PC-3 (cell line): ENCODE measurements around the gene PGAM1. TPM values are rescaled to one million over a fixed set of nuclear protein-coding genes. Genes with fewer than 3 reads are reported as not detected.

Experiments
- ATAC-seq: fragments of 200-7000 bp; cut with Tn5 transposase; 2 replicates; pipeline ENCODE4 v1.9.1; 2020; ENCODE audit warnings: mild to moderate bottlenecking, moderate library complexity
- BruUV-seq: library from RNA; stranded (reverse); fragments of 400-500 nt; replicated peaks from 2 replicates; lab custom pipeline; 2021; lab: Mats Ljungman, UMichigan
- CTCF ChIA-PET: fragments of 300-600 bp; sonication (Branson Sonifier 250); formaldehyde crosslinking; loops from one replicate; lab custom pipeline; 2022; ENCODE audit warnings: antibody characterized with exemption; lab: Charles Lee
- POLR2A ChIA-PET: fragments of 300-600 bp; sonication (Branson Sonifier 250); formaldehyde crosslinking; loops from one replicate; lab custom pipeline; 2022; ENCODE audit warnings: antibody characterized with exemption; ENCODE audit not compliant: unreplicated experiment; lab: Charles Lee
- DNase-seq: peaks from one replicate; pipeline ENCODE4 v3.0.0-alpha.2; 2015
- H2AFZ ChIP-seq: fragments of 300-600 bp; sonication (generic); 2 replicates; pipeline ENCODE4 v1.6.0; 2016; ENCODE audit warnings: antibody characterized with exemption, low read length
- H3F3A ChIP-seq: fragments of 300-600 bp; sonication (generic); one replicate; pipeline ENCODE4 v1.6.0; 2017; ENCODE audit warnings: antibody characterized with exemption, low read length, control low read depth, mild to moderate bottlenecking; ENCODE audit not compliant: unreplicated experiment
- H3K27ac ChIP-seq: fragments of 300-600 bp; sonication (generic); 2 replicates; pipeline ENCODE4 v1.5.1; 2016; ENCODE audit warnings: mild to moderate bottlenecking, low read length
- H3K27me3 ChIP-seq: fragments of 300-600 bp; sonication (generic); 2 replicates; pipeline ENCODE4 v1.6.1; 2016; ENCODE audit warnings: low read length, mixed read lengths
- H3K36me3 ChIP-seq: fragments of 300-600 bp; sonication (generic); 2 replicates; pipeline ENCODE4 v1.6.1; 2016; ENCODE audit warnings: low read depth, mixed run types, low read length, mixed read lengths
- H3K4me1 ChIP-seq: fragments of 300-600 bp; sonication (generic); 2 replicates; pipeline ENCODE4 v1.5.1; 2016; ENCODE audit warnings: low read length; ENCODE audit not compliant: insufficient read depth
- H3K4me2 ChIP-seq: fragments of 300-600 bp; sonication (generic); 2 replicates; pipeline ENCODE4 v1.6.0; 2016; ENCODE audit warnings: low read length
- H3K4me3 ChIP-seq: fragments of 300-600 bp; sonication (generic); 2 replicates; pipeline ENCODE4 v1.5.1; 2016; ENCODE audit warnings: mild to moderate bottlenecking, low read length, mixed read lengths
- H3K79me2 ChIP-seq: fragments of 300-600 bp; sonication (generic); 2 replicates; pipeline ENCODE4 v1.6.1; 2017; ENCODE audit warnings: low read length, mixed read lengths
- H3K9ac ChIP-seq: fragments of 300-600 bp; sonication (generic); 2 replicates; pipeline ENCODE4 v1.6.0; 2016; ENCODE audit warnings: mild to moderate bottlenecking, low read length
- H3K9me2 ChIP-seq: fragments of 300-600 bp; sonication (generic); replicated peaks from 2 replicates; pipeline ENCODE4 v1.6.1; 2016; ENCODE audit warnings: mixed run types, low read length, mixed read lengths
- H3K9me3 ChIP-seq: fragments of 300-600 bp; sonication (generic); 2 replicates; pipeline ENCODE4 v1.6.1; 2016; ENCODE audit warnings: low read length, mixed read lengths
- H4K20me1 ChIP-seq: fragments of 300-600 bp; sonication (generic); 2 replicates; pipeline ENCODE4 v1.6.1; 2016; ENCODE audit warnings: low read length, mixed read lengths
- CTCF ChIP-seq: fragments of 300-600 bp; sonication (generic); conservative IDR thresholded peaks from 2 replicates; pipeline ENCODE4 v1.5.1; 2017; ENCODE audit warnings: antibody characterized with exemption, low read depth, mild to moderate bottlenecking, low read length
- EZH2 ChIP-seq: fragments of 300-600 bp; sonication (generic); IDR thresholded peaks from one replicate; pipeline ENCODE4 v1.6.1; 2017; ENCODE audit warnings: antibody characterized with exemption, mild to moderate bottlenecking, low read length; ENCODE audit not compliant: unreplicated experiment
- EZH2phosphoT487 ChIP-seq: fragments of 300-600 bp; sonication (generic); IDR thresholded peaks from 2 replicates; pipeline ENCODE4 v1.6.1; 2018; ENCODE audit warnings: mild to moderate bottlenecking, antibody characterized with exemption, low read length, borderline replicate concordance
- intact Hi-C: fragments of 100-400 bp; cut with micrococcal nuclease; formaldehyde crosslinking; loops from 2 replicates; pipeline ENCODE4 v1.9.0; 2023
- total RNA-seq: library from RNA; depleted of rRNA; stranded (reverse); fragments of >200 nt; gene quantifications from 2 replicates; pipeline ENCODE4 v1.2.3, GENCODE V29; 2014

Gene PGAM1
- total RNA-seq, 1 experiment from 2014 or later: 661 TPM

DNA sequence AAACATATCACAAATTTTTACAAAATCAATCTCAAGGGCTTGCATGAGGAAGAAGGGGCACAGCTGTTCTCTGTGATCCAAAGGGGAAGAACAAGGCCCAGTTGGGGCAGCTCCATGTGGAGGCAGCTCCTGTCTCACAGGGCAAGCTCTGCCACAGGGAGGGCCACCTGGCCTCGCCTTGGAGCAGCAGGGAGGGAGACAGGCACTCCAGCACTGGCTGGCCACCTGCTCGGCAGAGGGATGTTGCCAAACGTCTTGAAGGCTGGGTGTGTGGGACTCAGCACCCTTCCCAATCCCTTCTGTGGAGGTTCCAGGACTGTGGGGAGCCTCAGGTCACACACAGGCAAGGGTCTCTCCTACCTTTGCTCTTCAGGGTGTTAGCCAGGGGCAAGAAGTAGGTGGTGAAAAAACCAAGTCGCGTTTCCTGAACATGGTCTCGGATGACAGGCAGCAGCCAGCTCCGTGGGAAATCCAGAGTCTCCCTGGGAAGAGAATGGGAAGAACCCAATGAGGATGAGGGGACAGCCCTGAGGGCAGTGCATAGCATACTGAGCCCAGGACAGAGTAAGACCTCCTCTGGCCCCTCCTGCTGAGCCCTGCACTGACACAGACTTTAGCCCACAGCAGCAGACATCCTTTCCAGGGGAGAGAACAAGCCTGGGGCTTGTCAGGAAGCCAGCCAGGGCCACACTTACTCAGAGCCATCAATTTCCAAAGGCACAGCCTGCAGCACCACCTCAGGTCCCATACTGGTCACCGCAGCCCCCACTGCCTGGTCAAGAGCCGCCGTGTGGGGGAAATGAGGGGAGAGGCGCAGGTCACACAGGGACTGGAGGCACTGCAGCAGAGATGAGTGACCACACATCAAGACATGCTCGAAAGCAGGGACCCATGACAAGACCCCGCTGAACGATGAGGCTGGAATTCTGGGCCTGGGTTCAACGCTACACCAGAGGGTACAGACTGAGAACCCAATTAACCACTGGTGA lies 46.8 kb upstream of the PGAM1 start:
- H3K9me3 ChIP-seq: no peaks in the 10 kb centered on the region
- no TSS peak for BruUV-seq
- no peak overlapping the region for H3K4me2 ChIP-seq
- POLR2A ChIA-PET: no interaction called here
- no peak for TF ChIP-seq CTCF
- no peak for TF ChIP-seq EZH2
- no peaks in the 10 kb centered on the region for H4K20me1 ChIP-seq
- no peaks in the 10 kb centered on the region; the same call in 1 of the 2 replicates for H3K36me3 ChIP-seq
- H3K27me3 ChIP-seq: no peaks in the 10 kb centered on the region
- CTCF ChIA-PET: no interaction called here
- no peak overlapping the region for H3K27ac ChIP-seq
- intact Hi-C loops: no loop called here
- H3K79me2 ChIP-seq: no peaks in the 10 kb centered on the region
- no peak overlapping the region for H2AFZ ChIP-seq
- no peaks in the 10 kb centered on the region for H3K4me1 ChIP-seq
- H3K4me3 ChIP-seq: no peak overlapping the region
- no peaks in the 10 kb centered on the region for H3K9me2 ChIP-seq
- no peak for DNase-seq
- H3K9ac ChIP-seq: no peak overlapping the region
- no peaks in the 10 kb centered on the region for H3F3A ChIP-seq
- no peak for ATAC-seq

DNA sequence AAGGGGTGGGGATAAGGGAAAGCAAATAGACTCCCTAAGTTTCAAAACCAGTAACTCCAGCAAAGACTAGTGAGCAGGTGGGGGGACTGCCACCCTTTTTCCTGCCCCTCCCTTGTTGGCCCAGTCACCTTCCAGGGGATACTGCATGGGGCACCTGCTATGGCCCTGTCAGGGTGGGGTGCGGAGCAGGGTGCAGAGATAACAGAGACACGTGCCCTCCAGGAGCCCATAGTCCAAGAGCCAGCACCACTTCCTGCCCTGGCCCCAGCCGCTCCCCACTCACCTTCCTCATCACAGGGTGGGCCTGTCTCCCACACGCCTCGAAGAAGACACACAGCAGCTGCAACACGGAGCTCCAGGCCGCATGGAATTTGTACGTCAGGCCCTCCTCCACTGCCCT lies 45.5 kb upstream of the PGAM1 start:
- CTCF ChIA-PET: no interaction called here
- Histone ChIP-seq H4K20me1 (no peaks in the 10 kb centered on the region), H3K9me2 (no peaks in the 10 kb centered on the region), H3K36me3 (peaks cover 5% of the 10 kb centered on the region; the same call in 1 of the 2 replicates), H2AFZ (no peak overlapping the region), H3K27me3 (no peaks in the 10 kb centered on the region), H3K4me1 (no peaks in the 10 kb centered on the region), H3F3A (no peaks in the 10 kb centered on the region), H3K9ac (no peak overlapping the region), H3K27ac (no peak overlapping the region), H3K4me2 (no peak overlapping the region), H3K9me3 (no peaks in the 10 kb centered on the region), H3K79me2 (no peaks in the 10 kb centered on the region), H3K4me3 (no peak overlapping the region)
- intact Hi-C loops: no loop called here
- no peak for DNase-seq
- TF ChIP-seq CTCF (no peak), EZH2 (no peak), EZH2phosphoT487 (no peak)
- POLR2A ChIA-PET: no interaction called here
- no TSS peak for BruUV-seq
- ATAC-seq: no peak

DNA sequence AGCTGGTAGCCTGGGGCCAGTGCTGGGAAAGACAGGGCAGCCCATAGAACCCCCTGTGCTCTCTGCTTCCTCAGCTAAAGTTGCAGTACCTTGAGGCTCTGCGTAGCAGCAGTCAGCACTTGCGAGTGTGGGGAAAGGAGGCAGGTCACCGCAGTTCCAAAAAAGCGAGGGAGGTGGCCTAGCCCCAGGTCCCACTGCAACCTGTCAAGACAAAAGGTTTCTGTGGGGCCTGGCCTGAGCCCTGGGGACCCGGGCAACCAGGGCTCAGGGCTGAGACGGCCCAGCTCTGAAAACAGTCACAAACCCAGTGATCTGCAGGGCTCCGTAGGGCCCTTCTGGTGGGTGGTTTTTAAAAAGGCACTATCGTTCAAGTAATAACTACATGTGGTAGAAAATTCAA lies 44.4 kb upstream of the PGAM1 start:
- no peaks in the 10 kb centered on the region for H3K27me3 ChIP-seq
- BruUV-seq: no TSS peak
- H3F3A ChIP-seq: no peaks in the 10 kb centered on the region
- H3K4me2 ChIP-seq: no peak overlapping the region
- no peak overlapping the region for H3K9ac ChIP-seq
- H3K36me3 ChIP-seq: peaks cover 10% of the 10 kb centered on the region; the same call in 1 of the 2 replicates
- H3K9me2 ChIP-seq: no peaks in the 10 kb centered on the region
- CTCF ChIA-PET: no interaction called here
- no peak for DNase-seq
- no peaks in the 10 kb centered on the region for H3K9me3 ChIP-seq
- POLR2A ChIA-PET: no interaction called here
- intact Hi-C loops: no loop called here
- H3K4me1 ChIP-seq: no peaks in the 10 kb centered on the region
- no peak overlapping the region for H3K4me3 ChIP-seq
- no peaks in the 10 kb centered on the region for H4K20me1 ChIP-seq
- no peak for ATAC-seq
- H3K27ac ChIP-seq: no peak overlapping the region
- H3K79me2 ChIP-seq: no peaks in the 10 kb centered on the region
- no peak overlapping the region for H2AFZ ChIP-seq
- TF ChIP-seq EZH2phosphoT487 (no peak), EZH2 (no peak), CTCF (no peak)
